Measurements from ENCODE around the gene BMERB1.
"Not testable (repeated sequence)": the region's sequence is repeated elsewhere in the genome, so short reads cannot be mapped to it uniquely, and the experiment has no call there.

BMERB1 gene

GRCh38 chr16:15526731-15527130 is 92.3 kb downstream of the BMERB1 start:
- DNase-seq, result no peak

GRCh38 chr16:15529673-15530072 is 95.3 kb downstream of the BMERB1 start:
- DNase-seq, result no peak

GRCh38 chr16:15530085-15530484 is 95.7 kb downstream of the BMERB1 start:
- DNase-seq, result no peak

- DNase-seq, result no peak
Measured at GRCh38 chr16:15532825-15533224, 98.4 kb downstream of the BMERB1 start.

GRCh38 chr16:15533386-15533785 is 99.0 kb downstream of the BMERB1 start:
- DNase-seq, result no peak

- DNase-seq, result no peak
Measured at GRCh38 chr16:15535772-15536171, 101.4 kb downstream of the BMERB1 start.

- DNase-seq, result no peak
Measured at GRCh38 chr16:15536843-15537242, 102.5 kb downstream of the BMERB1 start.

GRCh38 chr16:15538507-15538906 is 104.1 kb downstream of the BMERB1 start:
- no peak for DNase-seq

- DNase-seq, result no peak
Measured at GRCh38 chr16:15539197-15539596, 104.8 kb downstream of the BMERB1 start.

GRCh38 chr16:15542261-15542660 is 107.9 kb downstream of the BMERB1 start:
- DNase-seq, result no peak

- no peak for DNase-seq
Measured at GRCh38 chr16:15542734-15543347, 108.5 kb downstream of the BMERB1 start.

GRCh38 chr16:15544405-15544804 is 110.0 kb downstream of the BMERB1 start:
- no peak for DNase-seq

- no peak for DNase-seq
Measured at GRCh38 chr16:15545544-15545943, 111.2 kb downstream of the BMERB1 start.

GRCh38 chr16:15547072-15547767 is 112.8 kb downstream of the BMERB1 start:
- DNase-seq, result not testable (repeated sequence)

GRCh38 chr16:15547768-15548096 is 113.3 kb downstream of the BMERB1 start:
- DNase-seq, result no peak

- no peak for DNase-seq
Measured at GRCh38 chr16:15548482-15548891, 114.1 kb downstream of the BMERB1 start.

GRCh38 chr16:15552507-15552906 is 118.1 kb downstream of the BMERB1 start:
- no peak for DNase-seq

- no peak for DNase-seq
Measured at GRCh38 chr16:15553313-15554088, 119.1 kb downstream of the BMERB1 start.

- no peak for DNase-seq
Measured at GRCh38 chr16:15556130-15556529, 121.7 kb downstream of the BMERB1 start.

- no peak for DNase-seq
Measured at GRCh38 chr16:15557258-15557657, 122.9 kb downstream of the BMERB1 start.

- no peak for DNase-seq
Measured at GRCh38 chr16:15559176-15559575, 124.8 kb downstream of the BMERB1 start.

- DNase-seq, result peak in 1 of 2 donors; percentile 13
Measured at GRCh38 chr16:15564604-15565339, 130.4 kb downstream of the BMERB1 start.

GRCh38 chr16:15566095-15566494 is 131.7 kb downstream of the BMERB1 start:
- DNase-seq, result peak; percentile 36 to 68

Data from inflammatory macrophage treated with lipopolysaccharide for 1 hour (primary cell).